ENCODE data around the gene PHACTR1.

GRCh38 chr6:12878741-12879140, 162.2 kb downstream of the PHACTR1 start:
- TF ChIP-seq, protein P1, sequence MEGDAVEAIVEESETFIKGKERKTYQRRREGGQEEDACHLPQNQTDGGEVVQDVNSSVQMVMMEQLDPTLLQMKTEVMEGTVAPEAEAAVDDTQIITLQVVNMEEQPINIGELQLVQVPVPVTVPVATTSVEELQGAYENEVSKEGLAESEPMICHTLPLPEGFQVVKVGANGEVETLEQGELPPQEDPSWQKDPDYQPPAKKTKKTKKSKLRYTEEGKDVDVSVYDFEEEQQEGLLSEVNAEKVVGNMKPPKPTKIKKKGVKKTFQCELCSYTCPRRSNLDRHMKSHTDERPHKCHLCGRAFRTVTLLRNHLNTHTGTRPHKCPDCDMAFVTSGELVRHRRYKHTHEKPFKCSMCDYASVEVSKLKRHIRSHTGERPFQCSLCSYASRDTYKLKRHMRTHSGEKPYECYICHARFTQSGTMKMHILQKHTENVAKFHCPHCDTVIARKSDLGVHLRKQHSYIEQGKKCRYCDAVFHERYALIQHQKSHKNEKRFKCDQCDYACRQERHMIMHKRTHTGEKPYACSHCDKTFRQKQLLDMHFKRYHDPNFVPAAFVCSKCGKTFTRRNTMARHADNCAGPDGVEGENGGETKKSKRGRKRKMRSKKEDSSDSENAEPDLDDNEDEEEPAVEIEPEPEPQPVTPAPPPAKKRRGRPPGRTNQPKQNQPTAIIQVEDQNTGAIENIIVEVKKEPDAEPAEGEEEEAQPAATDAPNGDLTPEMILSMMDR (IDR thresholded peaks at IDR 0.05; ENCODE audit: insufficient read depth, low read length): no peak
- no peak for TF ChIP-seq GABPA (IDR thresholded peaks at IDR 0.05; ENCODE audit: low read depth)
